Embryonic facial prominence (tissue), 1 donor: Measurements from ENCODE around the gene ST6GALNAC3.

ENCODE experiments used
- DNase-seq: peaks from one replicate; pipeline ENCODE4 v3.0.0-alpha.2; 2016; ENCODE audit errors: extremely low spot score

The ST6GALNAC3 gene

GRCh38 chr1:76428028-76428427, 353.5 kb downstream of the ST6GALNAC3 start:
- DNase-seq, result no peak

- DNase-seq, result no peak
Measured at GRCh38 chr1:76430531-76430930, 356.0 kb downstream of the ST6GALNAC3 start.

- no peak for DNase-seq
Measured at GRCh38 chr1:76433526-76433925, 359.0 kb downstream of the ST6GALNAC3 start.

- DNase-seq, result no peak
Measured at GRCh38 chr1:76443217-76443616, 368.7 kb downstream of the ST6GALNAC3 start.

- DNase-seq, result no peak
Measured at GRCh38 chr1:76444773-76445172, 370.2 kb downstream of the ST6GALNAC3 start.

- no peak for DNase-seq
Measured at GRCh38 chr1:76450229-76450628, 375.7 kb downstream of the ST6GALNAC3 start.

GRCh38 chr1:76463278-76463677, 388.7 kb downstream of the ST6GALNAC3 start:
- no peak for DNase-seq

GRCh38 chr1:76463849-76464248, 389.3 kb downstream of the ST6GALNAC3 start:
- no peak for DNase-seq

GRCh38 chr1:76465030-76465429, 390.5 kb downstream of the ST6GALNAC3 start:
- DNase-seq, result no peak

- DNase-seq, result no peak
Measured at GRCh38 chr1:76470166-76470565, 395.6 kb downstream of the ST6GALNAC3 start.

GRCh38 chr1:76471536-76471935, 397.0 kb downstream of the ST6GALNAC3 start:
- no peak for DNase-seq

- DNase-seq, result no peak
Measured at GRCh38 chr1:76473591-76473990, 399.0 kb downstream of the ST6GALNAC3 start.

GRCh38 chr1:76474922-76475321, 400.4 kb downstream of the ST6GALNAC3 start:
- DNase-seq, result no peak

- DNase-seq, result no peak
Measured at GRCh38 chr1:76477156-76477555, 402.6 kb downstream of the ST6GALNAC3 start.

GRCh38 chr1:76480827-76481226, 406.3 kb downstream of the ST6GALNAC3 start:
- no peak for DNase-seq

- no peak for DNase-seq
Measured at GRCh38 chr1:76481672-76482071, 407.1 kb downstream of the ST6GALNAC3 start.

- DNase-seq, result no peak
Measured at GRCh38 chr1:76482272-76482671, 407.7 kb downstream of the ST6GALNAC3 start.

- DNase-seq, result no peak
Measured at GRCh38 chr1:76491737-76492136, 417.2 kb downstream of the ST6GALNAC3 start.

GRCh38 chr1:76492752-76493430, 418.3 kb downstream of the ST6GALNAC3 start:
- DNase-seq, result no peak

GRCh38 chr1:76494807-76495206, 420.3 kb downstream of the ST6GALNAC3 start:
- DNase-seq, result no peak

- DNase-seq, result no peak
Measured at GRCh38 chr1:76496871-76497270, 422.3 kb downstream of the ST6GALNAC3 start.

- DNase-seq, result no peak
Measured at GRCh38 chr1:76500116-76500515, 425.6 kb downstream of the ST6GALNAC3 start.

- no peak for DNase-seq
Measured at GRCh38 chr1:76501136-76501535, 426.6 kb downstream of the ST6GALNAC3 start.

- no peak for DNase-seq
Measured at GRCh38 chr1:76501586-76502219, 427.2 kb downstream of the ST6GALNAC3 start.
